K562 (cell line): Measurements from ENCODE around the gene SHISAL2A. TPM values are rescaled to one million over a fixed set of nuclear protein-coding genes. Genes with fewer than 3 reads are reported as not detected.

ENCODE experiments used
- ARID2 ChIP-seq: fragments of 450-650 bp; IDR thresholded peaks from 2 replicates; pipeline ENCODE4 v1.6.1; 2017; ENCODE audit warnings: antibody characterized with exemption, mild to moderate bottlenecking
- ATF3 ChIP-seq, 2 experiments: fragments of 450-650 bp in 1 of 2; sonication (generic) in 1 of 2; formaldehyde crosslinking in 1 of 2; IDR thresholded peaks in 1 of 2; conservative IDR thresholded peaks in 1 of 2; 2 replicates each; pipeline versions ENCODE4 v1.6.1 to v1.8.1; 2016 to 2023; ENCODE audit warnings: mild to moderate bottlenecking in 2 of 2, moderate library complexity in 2 of 2, inconsistent platforms in 1 of 2, missing genetic modification reagents in 1 of 2
- ATF7 ChIP-seq: fragments of 450-650 bp; IDR thresholded peaks from 2 replicates; pipeline ENCODE4 v1.7.1; 2014; ENCODE audit warnings: mild to moderate bottlenecking, moderate library complexity
- E2F3 ChIP-seq: fragments of 250-450 bp; sonication (Bioruptor Pico); IDR thresholded peaks from 2 replicates; pipeline ENCODE4 v1.4.0; 2020; ENCODE audit warnings: mild to moderate bottlenecking
- ERF ChIP-seq: fragments of 450-650 bp; formaldehyde crosslinking; IDR thresholded peaks from 2 replicates; pipeline ENCODE4 v1.4.0; 2020; ENCODE audit warnings: mild to moderate bottlenecking, mixed read lengths
- FOSL1 ChIP-seq: fragments of 200-800 bp; sonication (Bioruptor generic); conservative IDR thresholded peaks from 2 replicates; pipeline ENCODE4 v1.6.1; 2016; ENCODE audit warnings: missing genetic modification characterization, missing compliant biosample characterization
- GABPA ChIP-seq: fragments of 200-800 bp; sonication (Bioruptor generic); conservative IDR thresholded peaks from 2 replicates; pipeline ENCODE4 v1.6.1; 2016; ENCODE audit warnings: low read depth, missing genetic modification characterization, missing compliant biosample characterization
- HDAC1 ChIP-seq, 2 experiments: fragments of 450-650 bp; IDR thresholded peaks; 2 replicates each; pipeline ENCODE4 v1.6.1; 2016 to 2017; ENCODE audit warnings: inconsistent platforms in 1 of 2, mild to moderate bottlenecking in 1 of 2, moderate library complexity in 1 of 2
- HDAC2 ChIP-seq: fragments of 450-650 bp; IDR thresholded peaks from 2 replicates; pipeline ENCODE4 v1.6.1; 2016; ENCODE audit warnings: mild to moderate bottlenecking
- JUN ChIP-seq, 2 experiments: sonication (generic) in 1 of 2; formaldehyde crosslinking in 1 of 2; IDR thresholded peaks; 2 replicates each; pipeline versions ENCODE4 v1.6.1 to v1.8.0; 2012 to 2022; ENCODE audit warnings: borderline replicate concordance in 2 of 2, mild to moderate bottlenecking in 2 of 2, improper control_type of control experiment in 1 of 2, low read depth in 1 of 2, low read length in 1 of 2, missing genetic modification reagents in 1 of 2
- MBD2 ChIP-seq: sonication (generic); IDR thresholded peaks from 2 replicates; pipeline ENCODE4 v1.6.1; 2016; ENCODE audit warnings: low read depth, borderline replicate concordance
- MXI1 ChIP-seq: IDR thresholded peaks from 2 replicates; pipeline ENCODE4 v1.6.1; 2011; ENCODE audit warnings: low read depth, mild to moderate bottlenecking, improper control_type of control experiment, low read length
- NCOA2 ChIP-seq, 2 experiments: fragments of 450-650 bp; IDR thresholded peaks; 2 replicates each; pipeline ENCODE4 v1.6.1; 2018; ENCODE audit warnings: mild to moderate bottlenecking in 2 of 2, moderate library complexity in 1 of 2; ENCODE audit not compliant: partially characterized antibody in 2 of 2
- NR4A1 ChIP-seq, 2 experiments: fragments of 250-450 bp in 1 of 2; fragments of 450-650 bp in 1 of 2; sonication (Bioruptor Pico) in 1 of 2; IDR thresholded peaks; 2 replicates each; pipeline versions ENCODE4 v1.4.0 to v1.6.1; 2016 to 2020; ENCODE audit warnings: mild to moderate bottlenecking in 2 of 2, missing compliant biosample characterization in 1 of 2, missing genetic modification characterization in 1 of 2, moderate library complexity in 1 of 2
- PRPF4 ChIP-seq: fragments of 200-400 bp; formaldehyde crosslinking; IDR thresholded peaks from one replicate; pipeline ENCODE4 v1.6.1; 2017; ENCODE audit warnings: low read length, low read depth, mild to moderate bottlenecking; ENCODE audit not compliant: insufficient read depth, poor library complexity, severe bottlenecking
- RFX5 ChIP-seq: IDR thresholded peaks from 2 replicates; pipeline ENCODE4 v1.6.1; 2011; ENCODE audit warnings: low read depth, mild to moderate bottlenecking, improper control_type of control experiment, low read length
- RNF219 ChIP-seq: fragments of 250-450 bp; sonication (Bioruptor Pico); IDR thresholded peaks from 2 replicates; pipeline ENCODE4 v1.5.0; 2022; ENCODE audit warnings: mild to moderate bottlenecking
- SMARCE1 ChIP-seq: fragments of 450-650 bp; IDR thresholded peaks from 2 replicates; pipeline ENCODE4 v1.7.1; 2016; ENCODE audit warnings: mild to moderate bottlenecking
- SNIP1 ChIP-seq: fragments of 450-650 bp; IDR thresholded peaks from 2 replicates; pipeline ENCODE4 v1.7.1; 2017; ENCODE audit warnings: low read depth, mild to moderate bottlenecking
- STAT5B ChIP-seq: fragments of 250-450 bp; sonication (Bioruptor Pico); IDR thresholded peaks from 2 replicates; pipeline ENCODE4 v1.8.0; 2021; ENCODE audit warnings: mild to moderate bottlenecking, inconsistent platforms
- XRCC5 ChIP-seq: fragments of 200-400 bp; formaldehyde crosslinking; IDR thresholded peaks from 2 replicates; pipeline ENCODE4 v1.6.1; 2017; ENCODE audit warnings: low read depth, mild to moderate bottlenecking, low read length
- ZFX ChIP-seq: sonication (generic); formaldehyde crosslinking; IDR thresholded peaks from 2 replicates; pipeline ENCODE4 v1.8.0; 2022; ENCODE audit warnings: mild to moderate bottlenecking, missing genetic modification reagents, moderate library complexity
- ZKSCAN1 ChIP-seq: fragments of 150-350 bp; IDR thresholded peaks from 2 replicates; pipeline ENCODE4 v1.6.1; 2016; ENCODE audit warnings: low read depth, low read length
- ZNF165 ChIP-seq: fragments of 250-450 bp; sonication (Bioruptor Pico); IDR thresholded peaks from 2 replicates; pipeline ENCODE4 v1.4.0; 2020; ENCODE audit warnings: borderline replicate concordance
- ZNF239 ChIP-seq: fragments of 250-450 bp; sonication (Bioruptor Pico); IDR thresholded peaks from 2 replicates; pipeline ENCODE4 v1.4.0; 2020; ENCODE audit warnings: mild to moderate bottlenecking
- ZNF24 ChIP-seq: fragments of 450-650 bp; IDR thresholded peaks from 2 replicates; pipeline ENCODE4 v1.6.1; 2016
- polyA plus RNA-seq, 8 experiments: library from polyadenylated mRNA; depleted of rRNA in 4 of 8; stranded (reverse) in 5 of 8; unstranded in 3 of 8; fragments of >200 nt; fragmentation: Nextera tagmentation in 2 of 8; fragmentation: Illumina TruSeq in 1 of 8; extraction: Ambion mirVana in 2 of 8; extraction: Trizol in 1 of 8; gene quantifications; 2 replicates each; pipeline versions ENCODE4 v1.2.1 to v1.2.3, GENCODE V29; 2011 to 2014; ENCODE audit warnings: inconsistent platforms in 1 of 8, missing spikeins in 1 of 8
- total RNA-seq, 7 experiments: library from RNA; depleted of rRNA in 6 of 7; stranded (reverse); fragments of >200 nt in 6 of 7; fragmentation: Illumina TruSeq in 2 of 7; extraction: Trizol in 2 of 7; gene quantifications; 2 replicates each; pipeline versions ENCODE4 v1.2.1 to v1.2.3, GENCODE V29; 2011 to 2021; ENCODE audit warnings: low replicate concordance in 1 of 7

The SHISAL2A gene
- total and polyA plus RNA-seq, 9 of the 15 experiments (the other 6 are each of a cell fraction or from before 2014, with no cell fraction given): 0.11 TPM; not detected in 8

GRCh38 chr1:52674497-52675384 is 41.8 kb downstream of the SHISAL2A start (continued):
- peak; percentile 34; the same call in 1 of the 2 replicates for TF ChIP-seq GABPA (tag)
- TF ChIP-seq MBD2: peak; percentile 21; the same call in 1 of the 2 replicates
- no peak for TF ChIP-seq ARID2
- peak; percentile 87 for TF ChIP-seq ATF3 (IDR thresholded peaks at IDR 0.05)
- no peak for TF ChIP-seq ATF3 (CRISPR knock-in tag; conservative IDR thresholded peaks at IDR 0.05)
- TF ChIP-seq MXI1: no peak
- 0 out of 2 replicates have a peak, but pooled peaks have one; percentile 3 for TF ChIP-seq XRCC5
- TF ChIP-seq JUN (IDR thresholded peaks at IDR 0.05; ENCODE audit: borderline replicate concordance, low read depth, low read length): peak; percentile 65; the same call in 1 of the 2 replicates
- no peak for TF ChIP-seq JUN (CRISPR knock-in tag; IDR thresholded peaks at IDR 0.05; ENCODE audit: borderline replicate concordance)
- no peak for TF ChIP-seq ZKSCAN1
- no peak for TF ChIP-seq RNF219 (CRISPR knock-in tag)
- no peak for TF ChIP-seq ZNF24
- TF ChIP-seq FOSL1: peak; percentile 87
- TF ChIP-seq ATF7: peak; percentile 24; the same call in 1 of the 2 replicates
- no peak for TF ChIP-seq NR4A1 (CRISPR knock-in tag; IDR thresholded peaks at IDR 0.05)
- TF ChIP-seq NR4A1 (tag; IDR thresholded peaks at IDR 0.05): peak; percentile 74; the same call in 1 of the 2 replicates
- TF ChIP-seq SMARCE1: peak; percentile 87
- TF ChIP-seq ZFX (CRISPR knock-in tag): peak; percentile 48; the same call in 1 of the 2 replicates
- TF ChIP-seq ERF (CRISPR knock-in tag): no peak
- TF ChIP-seq SNIP1: no peak
- TF ChIP-seq NCOA2 (IDR thresholded peaks at IDR 0.05; ENCODE audit: partially characterized antibody in 2 of 2): no peak
- no peak for TF ChIP-seq PRPF4
- TF ChIP-seq ZNF239 (CRISPR knock-in tag): peak; percentile 85
- no peak for TF ChIP-seq STAT5B (CRISPR knock-in tag)
- TF ChIP-seq HDAC1 (IDR thresholded peaks at IDR 0.05): 0 out of 4 replicates have a peak, but pooled peaks of 1 of the 2 experiments have one; percentile 23
- TF ChIP-seq HDAC2: peak; percentile 56; the same call in 1 of the 2 replicates
- TF ChIP-seq ZNF165 (CRISPR knock-in tag): no peak
- TF ChIP-seq E2F3 (CRISPR knock-in tag): no peak
- TF ChIP-seq RFX5: no peak
